GM13977 (cell line): ENCODE data around the gene HOXD12.

Experiments
- DNase-seq: peaks from one replicate; pipeline ENCODE4 v3.0.0; 2012; ENCODE audit warnings: low spot score
- in situ Hi-C: fragments of 300-500 bp; cut with MboI; formaldehyde crosslinking; loops from one replicate; pipeline ENCODE4 v1.12.0; 2022; ENCODE audit warnings: low sequenced_read_pairs, low pct_unique_long_range_greater_than_20kb, mixed read lengths, inconsistent platforms; ENCODE audit not compliant: unreplicated experiment
- TF ChIP-seq, protein P1 (sequence below): IDR thresholded peaks from 2 replicates; pipeline ENCODE4 v1.5.1; 2012; ENCODE audit warnings: mild to moderate bottlenecking, control low read depth; ENCODE audit not compliant: insufficient read depth; ENCODE audit errors: extremely low read depth, missing control alignments

HOXD12 gene

DNA sequence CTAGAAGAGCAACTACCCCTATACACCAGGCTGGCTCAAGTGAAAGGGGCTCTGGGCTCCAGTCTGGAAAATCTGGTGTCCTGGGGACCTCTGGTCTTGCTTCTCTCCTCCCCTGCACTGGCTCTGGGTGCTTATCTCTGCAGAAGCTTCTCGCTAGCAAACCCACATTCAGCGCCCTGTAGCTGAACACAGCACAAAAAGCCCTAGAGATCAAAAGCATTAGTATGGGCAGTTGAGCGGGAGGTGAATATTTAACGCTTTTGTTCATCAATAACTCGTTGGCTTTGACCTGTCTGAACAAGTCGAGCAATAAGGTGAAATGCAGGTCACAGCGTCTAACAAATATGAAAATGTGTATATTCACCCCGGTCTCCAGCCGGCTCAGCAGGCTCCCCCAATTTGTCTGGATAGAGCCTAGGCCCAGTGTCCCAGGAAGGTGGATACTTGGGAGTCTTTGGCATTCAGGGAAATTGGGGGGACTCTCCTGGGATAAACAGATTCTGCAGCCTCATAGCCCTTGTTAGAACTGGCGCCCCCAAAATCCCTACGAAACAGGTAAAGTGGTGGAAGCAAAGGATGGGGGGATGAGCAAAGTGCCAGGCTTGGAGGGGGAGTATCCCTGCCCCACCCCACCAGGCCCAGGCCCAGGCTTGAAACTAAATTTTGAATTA lies 49.3 kb downstream of the HOXD12 start:
- no peak for DNase-seq
- in situ Hi-C loops, result loop anchor here (10.0 kb wide), 1 partner anchor 306 kb away; no protein-coding TSS in a partner anchor
- TF ChIP-seq, protein P1, sequence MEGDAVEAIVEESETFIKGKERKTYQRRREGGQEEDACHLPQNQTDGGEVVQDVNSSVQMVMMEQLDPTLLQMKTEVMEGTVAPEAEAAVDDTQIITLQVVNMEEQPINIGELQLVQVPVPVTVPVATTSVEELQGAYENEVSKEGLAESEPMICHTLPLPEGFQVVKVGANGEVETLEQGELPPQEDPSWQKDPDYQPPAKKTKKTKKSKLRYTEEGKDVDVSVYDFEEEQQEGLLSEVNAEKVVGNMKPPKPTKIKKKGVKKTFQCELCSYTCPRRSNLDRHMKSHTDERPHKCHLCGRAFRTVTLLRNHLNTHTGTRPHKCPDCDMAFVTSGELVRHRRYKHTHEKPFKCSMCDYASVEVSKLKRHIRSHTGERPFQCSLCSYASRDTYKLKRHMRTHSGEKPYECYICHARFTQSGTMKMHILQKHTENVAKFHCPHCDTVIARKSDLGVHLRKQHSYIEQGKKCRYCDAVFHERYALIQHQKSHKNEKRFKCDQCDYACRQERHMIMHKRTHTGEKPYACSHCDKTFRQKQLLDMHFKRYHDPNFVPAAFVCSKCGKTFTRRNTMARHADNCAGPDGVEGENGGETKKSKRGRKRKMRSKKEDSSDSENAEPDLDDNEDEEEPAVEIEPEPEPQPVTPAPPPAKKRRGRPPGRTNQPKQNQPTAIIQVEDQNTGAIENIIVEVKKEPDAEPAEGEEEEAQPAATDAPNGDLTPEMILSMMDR, result no peak

DNA sequence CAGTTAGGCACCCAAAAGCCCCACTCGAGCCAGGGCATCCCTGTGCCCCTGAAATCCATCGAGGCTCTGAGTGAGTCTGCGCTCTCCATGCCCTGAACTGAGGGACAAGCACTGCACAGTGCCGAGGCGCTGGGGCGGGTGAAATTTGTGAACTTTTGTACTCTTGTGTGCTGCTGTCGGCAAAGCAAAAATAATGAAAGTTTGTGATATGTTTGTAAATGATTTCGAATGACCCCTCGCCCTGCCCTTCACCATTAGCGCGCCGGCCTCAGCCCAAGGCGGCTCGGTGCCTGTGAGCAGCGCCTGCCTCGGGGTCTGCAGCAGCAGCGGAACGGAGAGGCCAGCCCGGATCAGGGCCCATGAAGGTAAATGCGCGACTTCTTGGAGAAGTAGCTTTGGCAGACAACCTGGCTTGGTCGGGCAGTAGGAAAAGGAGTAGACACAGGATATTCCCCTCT lies 49.9 kb downstream of the HOXD12 start:
- in situ Hi-C loops, result loop anchor here (10.0 kb wide), 1 partner anchor 305 kb away; no protein-coding TSS in a partner anchor
- DNase-seq, result no peak
- TF ChIP-seq, protein P1, result no peak

DNA sequence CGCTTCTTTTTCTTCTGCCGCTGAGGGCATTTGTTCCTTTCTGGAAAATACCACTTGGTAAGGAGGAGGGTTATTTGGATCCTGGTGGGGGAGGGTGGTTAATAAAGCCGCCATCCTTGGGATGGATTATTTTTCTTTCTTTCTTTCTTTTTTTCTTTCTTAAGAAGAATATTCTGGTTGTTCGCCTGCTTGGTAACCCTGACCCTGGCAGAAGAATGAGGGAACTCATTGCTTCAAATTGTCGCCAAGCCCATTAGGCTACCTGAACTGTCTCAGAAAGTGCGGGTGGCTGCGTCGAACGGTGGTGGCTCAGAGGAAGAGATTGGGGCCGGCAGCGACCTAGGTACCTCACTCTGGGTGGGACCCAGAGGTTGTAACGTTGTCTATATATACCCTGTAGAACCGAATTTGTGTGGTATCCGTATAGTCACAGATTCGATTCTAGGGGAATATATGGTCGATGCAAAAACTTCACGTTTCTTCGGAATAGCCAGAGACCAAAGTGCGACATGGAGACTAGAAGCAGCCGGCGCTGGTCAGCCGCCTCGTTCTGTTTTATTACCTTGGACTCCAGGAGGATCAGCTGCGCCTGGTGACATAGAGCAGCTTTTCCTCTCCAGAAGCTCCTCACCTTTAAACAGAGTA lies 50.5 kb downstream of the HOXD12 start:
- DNase-seq, result no peak
- TF ChIP-seq, protein P1, result no peak
- in situ Hi-C loops, result loop anchor here (10.0 kb wide), 1 partner anchor 305 kb away; no protein-coding TSS in a partner anchor

DNA sequence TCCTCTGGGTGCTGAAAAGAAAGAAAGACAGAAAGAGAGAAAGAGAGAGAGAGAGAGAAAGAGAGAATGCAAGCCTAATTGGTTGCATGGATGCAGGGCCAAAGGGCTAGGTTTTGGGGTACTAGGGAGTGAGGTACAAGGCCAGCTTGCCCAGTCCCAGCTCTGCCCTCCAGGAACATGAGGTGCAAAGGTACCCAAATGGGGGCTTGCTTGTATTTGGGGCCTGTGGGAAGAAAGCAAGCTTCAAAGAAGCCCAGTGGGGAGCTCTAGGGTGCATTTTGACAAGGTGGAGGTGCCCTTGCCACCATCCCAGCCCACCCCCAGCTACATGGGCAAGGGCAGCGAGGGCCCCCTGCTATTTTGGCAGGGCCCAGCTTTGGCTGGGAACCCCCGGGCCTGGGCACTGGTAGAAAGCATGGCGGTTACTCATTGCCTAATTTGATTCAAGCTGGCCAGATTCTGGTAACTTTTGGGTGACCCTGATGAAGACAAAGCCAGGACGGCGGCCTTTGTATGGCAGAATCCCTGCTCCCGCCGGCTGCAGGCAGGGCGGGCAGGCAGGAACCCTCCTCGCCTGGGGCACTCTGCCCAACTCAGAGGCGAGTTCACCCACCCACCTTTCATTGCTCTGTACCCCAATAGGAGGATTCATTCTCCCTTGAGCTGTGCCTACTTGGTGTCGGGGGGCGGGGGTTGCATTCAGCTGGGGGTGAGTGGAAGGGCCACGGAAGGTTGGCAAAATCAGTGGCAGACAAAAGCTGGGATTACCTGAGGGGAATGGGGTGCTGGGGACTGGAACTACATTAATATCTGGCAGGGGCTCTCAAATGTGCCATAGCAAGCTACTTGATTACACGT lies 51.2 kb downstream of the HOXD12 start:
- in situ Hi-C loops, result no loop called here
- TF ChIP-seq, protein P1, result no peak
- no peak for DNase-seq

DNA sequence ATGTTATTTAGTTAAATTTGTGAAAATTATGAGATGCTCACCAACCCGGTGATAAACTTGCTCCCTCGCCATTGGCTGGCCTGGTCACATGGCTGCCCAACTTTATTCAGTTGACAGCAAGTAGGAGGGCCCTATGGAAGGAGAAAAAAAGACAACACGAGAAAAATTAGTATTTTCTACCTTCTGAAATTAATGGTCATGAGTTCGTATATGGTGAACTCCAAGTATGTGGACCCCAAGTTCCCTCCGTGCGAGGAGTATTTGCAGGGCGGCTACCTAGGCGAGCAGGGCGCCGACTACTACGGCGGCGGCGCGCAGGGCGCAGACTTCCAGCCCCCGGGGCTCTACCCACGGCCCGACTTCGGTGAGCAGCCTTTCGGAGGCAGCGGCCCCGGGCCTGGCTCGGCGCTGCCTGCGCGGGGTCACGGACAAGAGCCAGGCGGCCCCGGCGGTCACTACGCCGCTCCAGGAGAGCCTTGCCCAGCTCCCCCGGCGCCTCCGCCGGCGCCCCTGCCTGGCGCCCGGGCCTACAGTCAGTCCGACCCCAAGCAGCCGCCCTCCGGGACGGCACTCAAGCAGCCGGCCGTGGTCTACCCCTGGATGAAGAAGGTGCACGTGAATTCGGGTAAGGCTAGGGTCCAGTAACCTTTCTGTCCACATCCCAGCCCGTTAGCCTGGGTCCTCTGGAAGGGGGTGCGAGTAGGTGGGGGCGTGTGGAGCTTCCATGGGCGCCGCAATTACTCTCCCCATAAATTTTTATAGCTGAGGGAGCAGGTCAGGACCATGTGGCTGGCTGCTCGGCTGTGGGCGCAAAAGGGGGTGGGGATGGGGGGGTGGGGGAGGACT lies 52.1 kb downstream of the HOXD12 start, which contains the start of gene HOXD4:
Gene HOXD4, plus strand, starts transcription at position 109 of the 846 bp plus-strand sequence. Its CDS starts 84 bp downstream, at position 193.
- in situ Hi-C loops, result no loop called here
- no peak for DNase-seq
- TF ChIP-seq, protein P1, result no peak
